ENCODE results near the gene DEFB127. TPM values are rescaled to one million over a fixed set of nuclear protein-coding genes. Genes with fewer than 3 reads are reported as not detected.

DEFB127 gene
- total and polyA plus RNA-seq, 2 donors from 2014 or later, result not detected

GRCh38 chr20:152131-152530, 5.1 kb upstream of the DEFB127 start:
- FAIRE-seq (no peak), DNase-seq (no peak)
- no peaks in the 10 kb centered on the region for H3K36me3 ChIP-seq (ENCODE audit: control insufficient read depth in 2 of 3, insufficient read depth in 3 of 3, low read length in 3 of 3)
- H3K27me3 ChIP-seq (ENCODE audit: control insufficient read depth, insufficient read depth, low read length), result no peaks in the 10 kb centered on the region
- TF ChIP-seq, protein P1, sequence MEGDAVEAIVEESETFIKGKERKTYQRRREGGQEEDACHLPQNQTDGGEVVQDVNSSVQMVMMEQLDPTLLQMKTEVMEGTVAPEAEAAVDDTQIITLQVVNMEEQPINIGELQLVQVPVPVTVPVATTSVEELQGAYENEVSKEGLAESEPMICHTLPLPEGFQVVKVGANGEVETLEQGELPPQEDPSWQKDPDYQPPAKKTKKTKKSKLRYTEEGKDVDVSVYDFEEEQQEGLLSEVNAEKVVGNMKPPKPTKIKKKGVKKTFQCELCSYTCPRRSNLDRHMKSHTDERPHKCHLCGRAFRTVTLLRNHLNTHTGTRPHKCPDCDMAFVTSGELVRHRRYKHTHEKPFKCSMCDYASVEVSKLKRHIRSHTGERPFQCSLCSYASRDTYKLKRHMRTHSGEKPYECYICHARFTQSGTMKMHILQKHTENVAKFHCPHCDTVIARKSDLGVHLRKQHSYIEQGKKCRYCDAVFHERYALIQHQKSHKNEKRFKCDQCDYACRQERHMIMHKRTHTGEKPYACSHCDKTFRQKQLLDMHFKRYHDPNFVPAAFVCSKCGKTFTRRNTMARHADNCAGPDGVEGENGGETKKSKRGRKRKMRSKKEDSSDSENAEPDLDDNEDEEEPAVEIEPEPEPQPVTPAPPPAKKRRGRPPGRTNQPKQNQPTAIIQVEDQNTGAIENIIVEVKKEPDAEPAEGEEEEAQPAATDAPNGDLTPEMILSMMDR (IDR thresholded peaks at IDR 0.05; ENCODE audit: borderline replicate concordance, extremely low read depth, insufficient read depth), result no peak
- intact Hi-C loops (cut with DNase I), result no loop called here
- no peak overlapping the region for H3K4me3 ChIP-seq (ENCODE audit: low read length in 3 of 3)
- H3K9ac ChIP-seq (ENCODE audit: low read length in 3 of 3), result no peak overlapping the region
- H3K4me1 ChIP-seq (ENCODE audit: control insufficient read depth in 2 of 3, insufficient read depth in 2 of 3, low read depth in 1 of 3, low read length in 3 of 3), result no peaks in the 10 kb centered on the region
- H3K27ac ChIP-seq (ENCODE audit: low read depth in 2 of 2, low read length in 2 of 2), result no peak overlapping the region
- H3K9me3 ChIP-seq (ENCODE audit: control insufficient read depth in 2 of 3, insufficient read depth in 1 of 3, low read length in 3 of 3), result no peaks in the 10 kb centered on the region

DNA sequence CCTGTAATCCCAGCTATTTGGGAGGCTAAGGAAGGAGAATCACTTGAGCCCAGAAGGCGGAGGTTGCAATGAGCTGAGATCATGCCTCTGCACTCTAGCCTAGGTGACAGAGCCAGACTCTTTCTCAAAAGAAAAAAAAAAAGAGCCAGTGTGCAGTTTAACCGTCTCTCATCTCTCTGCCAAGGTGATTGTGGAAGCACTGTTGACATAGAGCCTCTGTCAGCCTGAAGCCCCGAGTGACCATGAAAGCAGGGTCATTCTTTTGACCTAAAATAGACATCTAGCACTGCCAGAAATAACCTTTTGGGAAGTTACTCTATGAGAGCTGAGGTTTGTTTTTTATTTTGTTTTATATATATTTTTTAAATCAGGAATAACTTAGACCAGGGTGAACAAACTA, 7.4 kb downstream of the DEFB127 start:
- FAIRE-seq (no peak), DNase-seq (no peak)
- TF ChIP-seq, protein P1 (IDR thresholded peaks at IDR 0.05; ENCODE audit: borderline replicate concordance, extremely low read depth, insufficient read depth), result no peak
- Histone ChIP-seq H3K27ac (ENCODE audit: low read depth in 2 of 2, low read length in 2 of 2) (no peak overlapping the region), H3K4me3 (ENCODE audit: low read length in 3 of 3) (no peak overlapping the region), H3K36me3 (ENCODE audit: control insufficient read depth in 2 of 3, insufficient read depth in 3 of 3, low read length in 3 of 3) (no peaks in the 10 kb centered on the region), H3K4me1 (ENCODE audit: control insufficient read depth in 2 of 3, insufficient read depth in 2 of 3, low read depth in 1 of 3, low read length in 3 of 3) (no peaks in the 10 kb centered on the region), H3K27me3 (ENCODE audit: control insufficient read depth, insufficient read depth, low read length) (no peaks in the 10 kb centered on the region), H3K9ac (ENCODE audit: low read length in 3 of 3) (no peak overlapping the region), H3K9me3 (ENCODE audit: control insufficient read depth in 2 of 3, insufficient read depth in 1 of 3, low read length in 3 of 3) (no peaks in the 10 kb centered on the region)
- intact Hi-C loops (cut with DNase I), result no loop called here

- H3K9ac ChIP-seq (ENCODE audit: low read length in 3 of 3), result no peak overlapping the region
- FAIRE-seq (no peak), DNase-seq (no peak)
- TF ChIP-seq, protein P1 (IDR thresholded peaks at IDR 0.05; ENCODE audit: borderline replicate concordance, extremely low read depth, insufficient read depth), result no peak
- no peak overlapping the region for H3K27ac ChIP-seq (ENCODE audit: low read depth in 2 of 2, low read length in 2 of 2)
- no peaks in the 10 kb centered on the region for H3K9me3 ChIP-seq (ENCODE audit: control insufficient read depth in 2 of 3, insufficient read depth in 1 of 3, low read length in 3 of 3)
- no peaks in the 10 kb centered on the region for H3K36me3 ChIP-seq (ENCODE audit: control insufficient read depth in 2 of 3, insufficient read depth in 3 of 3, low read length in 3 of 3)
- intact Hi-C loops (cut with DNase I), result no loop called here
- H3K27me3 ChIP-seq (ENCODE audit: control insufficient read depth, insufficient read depth, low read length), result no peaks in the 10 kb centered on the region
- H3K4me1 ChIP-seq (ENCODE audit: control insufficient read depth in 2 of 3, insufficient read depth in 2 of 3, low read depth in 1 of 3, low read length in 3 of 3), result no peaks in the 10 kb centered on the region
- no peak overlapping the region for H3K4me3 ChIP-seq (ENCODE audit: low read length in 3 of 3)
These were observed 11.6 kb downstream of the DEFB127 start for GRCh38 chr20:168876-169275.

DNA sequence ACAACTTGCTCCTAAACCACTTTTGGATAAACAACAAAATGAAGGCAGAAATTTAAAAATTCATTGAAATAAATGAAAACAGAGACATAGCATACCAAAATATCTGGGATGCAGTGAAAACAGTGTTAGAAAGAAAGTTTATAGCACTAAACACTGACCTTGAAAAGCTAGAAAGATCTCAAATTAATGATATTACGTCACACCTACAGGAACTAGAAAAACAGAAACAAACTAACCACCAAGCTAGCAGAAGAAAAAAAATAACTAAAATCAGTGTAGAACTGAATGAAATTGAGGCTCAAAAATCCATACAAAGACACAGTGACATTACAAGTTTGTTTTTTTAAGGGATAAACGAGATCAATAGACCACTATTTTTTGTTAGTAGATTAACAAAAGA, 27.0 kb downstream of the DEFB127 start:
- no peak overlapping the region for H3K27ac ChIP-seq (ENCODE audit: low read depth in 2 of 2, low read length in 2 of 2)
- FAIRE-seq (no peak), DNase-seq (no peak)
- no peaks in the 10 kb centered on the region for H3K36me3 ChIP-seq (ENCODE audit: control insufficient read depth in 2 of 3, insufficient read depth in 3 of 3, low read length in 3 of 3)
- no peak overlapping the region for H3K9ac ChIP-seq (ENCODE audit: low read length in 3 of 3)
- H3K27me3 ChIP-seq (ENCODE audit: control insufficient read depth, insufficient read depth, low read length), result no peaks in the 10 kb centered on the region
- no peaks in the 10 kb centered on the region for H3K4me1 ChIP-seq (ENCODE audit: control insufficient read depth in 2 of 3, insufficient read depth in 2 of 3, low read depth in 1 of 3, low read length in 3 of 3)
- no peak overlapping the region for H3K4me3 ChIP-seq (ENCODE audit: low read length in 3 of 3)
- TF ChIP-seq, protein P1 (IDR thresholded peaks at IDR 0.05; ENCODE audit: borderline replicate concordance, extremely low read depth, insufficient read depth), result no peak
- intact Hi-C loops (cut with DNase I), result no loop called here
- H3K9me3 ChIP-seq (ENCODE audit: control insufficient read depth in 2 of 3, insufficient read depth in 1 of 3, low read length in 3 of 3), result no peaks in the 10 kb centered on the region
